Hematopoietic multipotent progenitor cell treated with erythropoietin and hydrocortisone succinate and interleukin-3 and kit ligand, for 15 days (in vitro differentiated cells): Measurements from ENCODE around the gene C11orf54.
"Not testable (repeated sequence)": the region's sequence is repeated elsewhere in the genome, so short reads cannot be mapped to it uniquely, and the experiment has no call there.

ENCODE experiments used
- DNase-seq: peaks from one replicate; pipeline ENCODE4 v3.0.0-alpha.2; 2015; ENCODE audit warnings: low spot score

The C11orf54 gene

GRCh38 chr11:93766504-93766903 is 25.0 kb downstream of the C11orf54 start:
- DNase-seq: no peak

DNA sequence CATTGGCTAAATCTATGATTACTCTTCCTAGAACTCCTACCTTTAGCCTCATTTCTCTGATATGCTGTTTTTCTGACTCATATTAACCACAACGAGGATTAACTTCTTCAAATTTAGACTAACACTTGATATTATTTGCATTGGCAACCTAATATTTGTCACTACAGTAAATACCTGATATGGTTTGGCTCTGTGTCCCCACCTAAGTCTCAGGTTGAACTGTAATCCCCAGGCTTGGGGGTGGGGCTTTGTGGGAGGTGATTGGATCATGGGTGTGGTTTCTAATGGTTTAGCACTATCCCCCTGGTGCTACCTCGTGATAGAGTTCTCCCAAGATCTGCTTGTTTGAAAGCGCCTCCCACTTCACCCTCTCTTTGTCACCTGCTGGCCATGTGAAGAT is 25.5 kb downstream of the C11orf54 start:
- no peak for DNase-seq

DNA sequence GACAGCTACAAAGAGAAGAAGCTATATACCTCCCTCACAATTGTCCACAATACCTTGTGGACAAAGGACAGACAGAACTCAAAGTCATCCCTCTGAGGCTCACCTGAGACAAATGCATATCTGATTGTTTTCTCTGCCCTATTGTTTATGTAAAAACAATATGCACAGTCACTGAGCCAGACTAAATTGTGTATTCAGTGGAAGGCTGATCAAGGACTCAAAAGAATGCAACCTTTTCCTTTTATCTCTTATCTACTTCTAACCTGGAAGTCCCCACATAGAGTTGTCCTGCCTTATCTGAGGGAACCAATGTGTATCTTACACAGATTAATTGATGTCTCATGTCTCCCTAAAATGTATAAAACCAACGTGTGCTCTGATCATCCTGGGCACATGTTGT is 28.7 kb downstream of the C11orf54 start:
- no peak for DNase-seq

GRCh38 chr11:93772123-93772522 is 30.7 kb downstream of the C11orf54 start:
- DNase-seq: no peak

GRCh38 chr11:93773045-93773477 is 31.6 kb downstream of the C11orf54 start:
- no peak for DNase-seq

- no peak for DNase-seq
Observed at GRCh38 chr11:93773601-93774200, 32.2 kb downstream of the C11orf54 start.

GRCh38 chr11:93774560-93774959 is 33.1 kb downstream of the C11orf54 start:
- DNase-seq: not testable (repeated sequence)

- DNase-seq: peak; percentile 25
Observed at GRCh38 chr11:93775289-93775688, 33.8 kb downstream of the C11orf54 start.

DNA sequence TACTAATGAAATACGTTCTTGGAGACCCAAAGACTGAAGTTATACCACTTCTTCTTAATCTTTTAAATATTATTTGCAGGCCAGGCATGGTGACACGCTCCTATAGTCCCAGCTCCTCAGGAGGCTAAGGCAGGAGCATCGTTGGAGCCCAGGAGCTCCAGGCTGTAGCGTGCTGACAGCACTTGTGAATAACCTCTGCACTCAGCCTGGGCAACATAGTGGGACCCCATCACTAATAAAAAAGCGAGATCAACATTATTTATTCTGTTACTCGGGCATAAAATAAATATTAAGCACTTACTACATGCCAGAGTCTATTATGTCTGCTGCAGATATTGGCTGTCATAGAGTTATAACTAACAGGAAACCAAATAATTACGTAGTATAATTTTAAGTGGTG is 41.9 kb downstream of the C11orf54 start:
- DNase-seq: no peak

- DNase-seq: no peak
Observed at GRCh38 chr11:93783765-93784144, 42.3 kb downstream of the C11orf54 start.

DNA sequence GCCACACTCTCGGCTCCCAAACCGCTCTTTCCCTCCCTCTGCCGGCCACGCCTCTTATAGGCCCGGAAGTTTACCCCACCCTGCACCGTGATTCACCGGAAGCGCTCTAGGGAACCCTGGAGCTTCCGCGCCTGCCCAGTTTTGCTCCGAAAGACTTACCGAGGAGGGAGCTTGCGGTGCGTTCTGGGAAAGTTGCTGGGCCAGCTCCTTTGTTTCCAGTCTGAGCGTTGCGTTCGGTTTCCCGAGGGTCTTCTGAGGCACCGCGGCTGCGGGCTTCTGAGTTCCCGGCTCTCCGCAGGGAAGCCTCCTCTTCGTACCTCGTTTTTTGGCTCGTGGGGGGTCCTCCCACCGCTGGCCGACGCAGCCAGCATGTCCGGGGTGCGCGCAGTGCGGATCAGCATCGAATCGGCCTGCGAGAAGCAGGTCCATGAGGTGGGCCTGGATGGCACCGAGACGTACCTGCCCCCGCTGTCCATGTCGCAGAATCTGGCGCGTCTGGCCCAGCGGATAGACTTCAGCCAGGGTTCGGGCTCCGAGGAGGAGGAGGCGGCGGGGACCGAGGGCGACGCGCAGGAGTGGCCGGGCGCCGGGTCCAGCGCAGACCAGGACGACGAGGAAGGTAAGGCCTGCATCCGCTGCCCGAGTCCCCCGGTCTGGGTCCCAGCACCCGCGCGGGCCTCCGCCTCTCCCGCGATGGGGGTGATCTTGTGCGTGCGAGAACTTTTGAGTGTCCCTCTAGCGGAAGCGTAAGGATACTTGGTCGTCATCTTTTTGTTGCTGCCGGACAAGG is 42.9 kb downstream of the C11orf54 start, which contains the start of gene MED17:
TSS of gene MED17 (plus strand) at position 138 of the 790 bp plus-strand sequence. CDS start at position 370, 232 bp downstream.
- DNase-seq: peak; percentile 90

- DNase-seq: no peak
Observed at GRCh38 chr11:93784935-93785360, 43.5 kb downstream of the C11orf54 start.

GRCh38 chr11:93791493-93791892 is 50.0 kb downstream of the C11orf54 start:
- DNase-seq: no peak

DNA sequence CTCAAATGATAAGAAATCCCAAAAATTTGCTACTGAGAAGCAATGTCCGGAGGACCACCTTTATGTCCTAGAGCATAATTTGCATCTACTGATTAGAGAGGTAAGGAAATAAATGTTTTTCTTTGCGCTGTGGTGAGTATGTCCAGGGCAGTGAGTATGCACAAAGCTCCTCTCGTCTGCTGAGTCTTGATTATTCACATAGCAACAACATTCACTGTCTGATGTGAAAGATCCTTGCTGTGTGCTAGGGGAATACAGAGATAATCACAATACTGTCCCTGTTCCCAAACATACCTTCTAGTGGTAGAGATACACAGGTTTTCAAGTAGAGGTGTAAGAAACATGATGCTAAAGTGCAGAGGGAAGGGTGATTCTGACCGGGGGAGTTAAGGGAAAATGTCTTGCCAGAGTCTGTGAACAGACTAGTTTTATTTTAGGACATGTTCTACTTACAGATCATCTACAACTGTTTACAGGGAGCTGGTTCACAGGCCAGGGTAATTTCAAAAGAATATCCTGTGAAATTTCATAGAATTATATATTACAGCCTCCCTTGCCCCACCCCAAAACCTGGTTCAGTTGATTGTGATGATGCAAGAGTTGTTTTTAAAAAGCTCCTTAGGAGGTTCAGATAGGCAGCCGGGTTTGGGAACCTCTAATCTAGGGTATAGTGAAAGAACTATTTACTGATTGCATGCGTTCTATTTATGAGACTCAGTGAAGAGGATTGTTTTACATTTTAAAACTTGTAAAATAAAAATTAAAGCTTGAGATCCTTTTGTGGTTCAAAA is 55.2 kb downstream of the C11orf54 start:
- peak; percentile 76 for DNase-seq

DNA sequence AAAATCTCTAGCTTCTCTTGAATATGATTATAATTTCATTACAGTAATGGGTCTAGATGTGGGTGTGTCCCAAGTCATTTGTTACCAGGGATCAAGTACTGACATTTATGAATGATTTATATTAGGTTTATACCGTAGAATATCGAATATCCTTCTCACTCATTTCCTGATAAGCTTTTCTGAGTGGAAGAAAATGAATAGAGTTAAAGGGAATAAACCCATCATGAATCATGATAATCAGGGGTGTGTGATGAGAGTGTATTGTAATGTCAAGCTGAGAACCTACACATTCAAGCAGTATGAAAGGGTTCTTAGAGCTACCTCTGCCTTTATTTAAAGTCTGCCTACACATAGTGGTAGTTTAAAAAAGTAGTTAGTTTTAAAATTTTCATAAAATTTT is 59.9 kb downstream of the C11orf54 start:
- no peak for DNase-seq

DNA sequence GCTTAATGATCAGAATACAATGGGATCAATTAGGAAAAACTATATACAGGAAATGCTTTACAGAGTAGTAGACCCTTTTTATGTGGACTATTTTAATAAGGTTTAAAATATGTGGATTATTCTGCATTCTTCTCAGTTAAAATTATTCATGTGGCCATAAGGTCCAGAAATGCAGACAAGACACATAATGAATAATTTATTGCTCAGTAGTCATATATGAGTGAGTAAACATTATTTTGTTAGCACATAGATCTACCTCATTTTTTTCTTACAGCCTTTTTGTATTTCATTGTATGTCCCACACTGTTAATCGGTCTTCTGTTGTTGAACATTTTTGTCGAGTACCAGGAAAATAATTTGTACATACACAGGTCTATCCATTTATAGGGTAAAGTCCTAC is 63.4 kb downstream of the C11orf54 start:
- no peak for DNase-seq

DNA sequence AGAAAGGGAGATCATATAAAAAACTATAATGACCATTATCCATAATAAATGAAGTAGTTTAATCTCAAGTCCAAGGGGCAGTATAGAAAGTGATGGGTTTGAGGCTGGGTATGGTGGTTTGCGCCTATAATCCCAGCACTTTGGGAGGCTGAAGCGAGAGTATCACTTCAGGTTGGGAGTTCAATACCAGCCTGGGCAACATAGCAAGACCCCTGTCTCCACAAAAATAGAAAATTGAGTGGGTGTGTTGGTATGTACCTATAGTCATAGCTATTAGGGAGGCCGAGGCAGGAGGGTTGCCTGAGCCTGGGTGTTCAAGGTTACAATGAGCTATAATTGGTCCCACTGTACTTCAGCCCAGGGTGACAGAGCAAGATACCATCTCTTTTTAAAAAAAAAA is 66.5 kb downstream of the C11orf54 start:
- no peak for DNase-seq

- DNase-seq: no peak
Observed at GRCh38 chr11:93813974-93814373, 72.5 kb downstream of the C11orf54 start.
